Loucy (cell line): ENCODE data around the gene EDAR.

ENCODE experiments used
- H2AFZ ChIP-seq: fragments of 200-600 bp; sonication (generic); 2 replicates; pipeline ENCODE4 v1.6.0; 2016; ENCODE audit warnings: antibody characterized with exemption, mild to moderate bottlenecking, low read length, moderate library complexity
- H3F3A ChIP-seq: fragments of 200-600 bp; 2 replicates; pipeline ENCODE4 v1.6.0; 2016; ENCODE audit warnings: antibody characterized with exemption, low read depth, mild to moderate bottlenecking
- H3K27me3 ChIP-seq: fragments of 200-600 bp; sonication (generic); 2 replicates; pipeline ENCODE4 v1.6.1; 2014; ENCODE audit warnings: low read length, mild to moderate bottlenecking; ENCODE audit not compliant: insufficient read depth, poor library complexity, severe bottlenecking
- H3K36me3 ChIP-seq: fragments of 200-600 bp; sonication (generic); 2 replicates; pipeline ENCODE4 v1.6.1; 2016; ENCODE audit warnings: low read length; ENCODE audit not compliant: insufficient read depth
- H3K4me1 ChIP-seq: fragments of 200-600 bp; sonication (generic); 2 replicates; pipeline ENCODE4 v1.5.1; 2014; ENCODE audit warnings: low read length, mild to moderate bottlenecking; ENCODE audit not compliant: insufficient read depth, poor library complexity, severe bottlenecking
- H3K4me2 ChIP-seq: fragments of 200-600 bp; sonication (generic); 2 replicates; pipeline ENCODE4 v1.6.0; 2014; ENCODE audit warnings: antibody characterized with exemption, low read length, low read depth, mild to moderate bottlenecking; ENCODE audit not compliant: poor library complexity, severe bottlenecking
- H3K4me3 ChIP-seq: fragments of 200-600 bp; sonication (generic); 2 replicates; pipeline ENCODE4 v1.5.1; 2014; ENCODE audit warnings: low read length, mild to moderate bottlenecking, mixed read lengths; ENCODE audit not compliant: poor library complexity, severe bottlenecking
- H3K79me2 ChIP-seq: fragments of 200-600 bp; sonication (generic); 2 replicates; pipeline ENCODE4 v1.6.1; 2014; ENCODE audit warnings: low read length; ENCODE audit not compliant: insufficient read depth
- H3K9ac ChIP-seq: fragments of 200-600 bp; sonication (generic); 2 replicates; pipeline ENCODE4 v1.6.0; 2014; ENCODE audit warnings: mild to moderate bottlenecking, low read depth, low read length, moderate library complexity; ENCODE audit not compliant: poor library complexity, severe bottlenecking
- H3K9me2 ChIP-seq: fragments of 200-600 bp; sonication (generic); replicated peaks from 2 replicates; pipeline ENCODE4 v1.6.1; 2016; ENCODE audit warnings: low read depth, low read length, mixed read lengths
- H3K9me3 ChIP-seq: fragments of 200-600 bp; sonication (generic); 2 replicates; pipeline ENCODE4 v1.6.1; 2014; ENCODE audit warnings: mild to moderate bottlenecking, antibody characterized with exemption, low read length, low read depth; ENCODE audit not compliant: insufficient read depth
- H4K20me1 ChIP-seq: fragments of 200-600 bp; sonication (generic); 2 replicates; pipeline ENCODE4 v1.6.0; 2014; ENCODE audit warnings: antibody characterized with exemption, low read length, mild to moderate bottlenecking; ENCODE audit not compliant: insufficient read depth, poor library complexity, severe bottlenecking
- CTCF ChIP-seq: fragments of 200-600 bp; sonication (generic); conservative IDR thresholded peaks from 2 replicates; pipeline ENCODE4 v1.5.1; 2014; ENCODE audit warnings: mild to moderate bottlenecking, antibody characterized with exemption, low read length
- EZH2phosphoT487 ChIP-seq: fragments of 200-600 bp; IDR thresholded peaks from 2 replicates; pipeline ENCODE4 v1.6.1; 2018; ENCODE audit warnings: antibody characterized with exemption, mild to moderate bottlenecking, moderate library complexity, borderline replicate concordance

EDAR gene

GRCh38 chr2:108866041-108866440 lies 123.0 kb downstream of the EDAR start:
- Histone ChIP-seq H3K79me2 (no peaks in the 10 kb centered on the region), H4K20me1 (no peaks in the 10 kb centered on the region), H3K36me3 (peaks cover 30% of the 10 kb centered on the region; the same call in 1 of the 2 replicates)

GRCh38 chr2:108858894-108859293 lies 130.1 kb downstream of the EDAR start:
- no peaks in the 10 kb centered on the region for H3K9me2 ChIP-seq
- no peaks in the 10 kb centered on the region for H3K9me3 ChIP-seq
- H3K4me3 ChIP-seq: no peak overlapping the region
- no peaks in the 10 kb centered on the region for H3K27me3 ChIP-seq
- H3F3A ChIP-seq: no peaks in the 10 kb centered on the region
- H3K4me1 ChIP-seq: no peaks in the 10 kb centered on the region
- H4K20me1 ChIP-seq: no peaks in the 10 kb centered on the region
- H3K36me3 ChIP-seq: 0 out of 2 replicates have a peak, but pooled peaks cover 5% of the 10 kb centered on the region
- TF ChIP-seq CTCF (no peak), EZH2phosphoT487 (no peak)
- no peaks in the 10 kb centered on the region for H3K79me2 ChIP-seq
- H3K4me2 ChIP-seq: no peak overlapping the region
- no peak overlapping the region for H2AFZ ChIP-seq
- no peak overlapping the region for H3K9ac ChIP-seq

More at GRCh38 chr2:108866041-108866440, 123.0 kb downstream of the EDAR start:
- no peak for TF ChIP-seq CTCF
- no peak for TF ChIP-seq EZH2phosphoT487
- H2AFZ ChIP-seq: no peak overlapping the region
- H3K4me3 ChIP-seq: no peak overlapping the region
- H3K4me2 ChIP-seq: no peak overlapping the region
- H3F3A ChIP-seq: no peaks in the 10 kb centered on the region
- H3K9me3 ChIP-seq: peaks cover 15% of the 10 kb centered on the region; the same call in 1 of the 2 replicates
- no peaks in the 10 kb centered on the region for H3K4me1 ChIP-seq
- H3K9ac ChIP-seq: no peak overlapping the region
- no peaks in the 10 kb centered on the region for H3K27me3 ChIP-seq
- H3K9me2 ChIP-seq: no peaks in the 10 kb centered on the region

GRCh38 chr2:108855194-108855593 lies 133.8 kb downstream of the EDAR start:
- Histone ChIP-seq H3K79me2 (no peaks in the 10 kb centered on the region), H3K4me1 (no peaks in the 10 kb centered on the region), H3K9me2 (no peaks in the 10 kb centered on the region), H4K20me1 (no peaks in the 10 kb centered on the region), H3K36me3 (peaks cover 6% of the 10 kb centered on the region; the same call in 1 of the 2 replicates), H3K4me2 (no peak overlapping the region), H3F3A (no peaks in the 10 kb centered on the region), H3K9ac (no peak overlapping the region), H3K4me3 (no peak overlapping the region), H3K27me3 (no peaks in the 10 kb centered on the region), H3K9me3 (no peaks in the 10 kb centered on the region), H2AFZ (no peak overlapping the region)
- TF ChIP-seq EZH2phosphoT487 (no peak), CTCF (peak; percentile 65)
